Stimulated activated CD8-positive, alpha-beta memory T cell treated with anti-CD3 and anti-CD28 coated beads, Interleukin-2, amount 100 ng/mL, for 48 hours (primary cell): ENCODE measurements around the gene KERA.

Experiments
- DNase-seq, 2 donors: peaks; one replicate each; pipeline ENCODE4 v3.0.0-alpha.2; 2020; ENCODE audit warnings: low read depth in 2 of 2

The KERA gene

DNA sequence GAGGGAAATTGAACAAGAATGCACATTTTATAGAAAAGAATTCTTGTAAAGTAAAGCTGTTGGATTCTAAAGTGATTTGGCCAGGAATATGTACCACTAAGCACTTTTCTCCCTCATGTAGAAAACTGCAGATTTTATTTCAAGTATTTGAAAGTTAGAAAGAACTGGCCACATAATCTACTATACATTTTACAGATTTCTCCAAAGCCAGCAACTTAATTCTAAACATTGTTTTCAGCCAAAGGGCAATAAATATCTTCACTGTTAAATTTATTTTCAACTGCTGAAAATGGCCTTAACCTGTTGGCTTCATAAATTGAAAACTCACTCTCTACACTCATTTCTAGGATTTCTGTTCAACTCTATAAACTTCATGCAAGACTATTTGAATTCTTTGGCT, 15.6 kb upstream of the KERA start:
- DNase-seq, result no peak

DNA sequence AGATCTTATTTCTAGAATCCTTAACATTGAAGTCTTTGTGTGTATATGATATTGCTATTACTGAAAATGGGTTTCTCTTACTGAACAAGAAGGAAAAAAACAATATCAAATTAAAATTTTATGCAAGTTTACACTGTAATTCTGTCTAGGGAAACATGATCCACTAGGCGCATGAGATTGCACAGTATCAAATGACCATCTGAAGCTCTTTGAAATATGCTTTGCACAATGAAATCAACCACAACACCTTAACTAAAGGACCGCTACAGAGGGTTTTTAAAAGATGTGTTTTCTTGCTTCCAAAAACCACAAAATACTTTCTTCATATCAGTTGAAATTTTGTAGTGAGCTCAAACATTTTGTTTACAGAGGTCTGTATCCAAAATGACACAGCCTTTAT, 15.1 kb upstream of the KERA start:
- DNase-seq, result no peak

DNA sequence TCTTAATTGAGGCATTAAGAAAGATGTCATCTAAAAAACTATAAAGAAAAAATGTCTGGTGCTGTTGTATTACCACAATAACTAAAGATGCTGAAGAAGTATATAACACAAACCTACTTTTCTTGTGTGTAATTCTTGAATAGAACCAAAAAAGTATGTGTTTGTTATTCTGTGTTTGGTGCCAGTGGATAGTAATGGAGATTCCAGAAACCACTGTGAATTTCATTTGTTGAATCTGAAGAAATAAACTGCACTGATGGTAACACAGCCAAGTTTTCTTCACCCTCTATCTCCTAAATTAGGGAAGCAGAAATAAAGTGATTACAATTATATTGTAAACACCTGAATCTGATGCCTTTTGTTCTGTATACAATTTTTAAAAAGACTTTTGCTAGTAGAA, 13.1 kb upstream of the KERA start:
- no peak for DNase-seq

DNA sequence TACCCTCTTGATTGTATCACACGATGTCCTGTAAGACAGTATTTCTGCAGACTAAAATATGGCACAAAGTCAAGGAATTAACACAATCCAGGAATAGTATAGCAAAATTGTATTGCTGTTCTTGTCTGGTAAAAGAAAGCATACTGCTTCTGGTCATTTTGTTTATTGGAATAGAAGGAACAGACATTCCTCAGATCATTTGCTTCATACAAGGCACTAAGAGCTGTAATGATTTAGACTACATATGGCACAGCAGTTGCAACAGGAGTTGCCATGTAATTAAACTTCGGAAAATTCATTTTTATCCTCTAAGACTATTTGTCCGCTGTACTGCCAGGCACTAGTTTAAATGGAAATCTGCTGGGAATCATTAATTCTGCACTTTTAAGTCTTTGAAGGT, 7.6 kb upstream of the KERA start:
- DNase-seq, result no peak

DNA sequence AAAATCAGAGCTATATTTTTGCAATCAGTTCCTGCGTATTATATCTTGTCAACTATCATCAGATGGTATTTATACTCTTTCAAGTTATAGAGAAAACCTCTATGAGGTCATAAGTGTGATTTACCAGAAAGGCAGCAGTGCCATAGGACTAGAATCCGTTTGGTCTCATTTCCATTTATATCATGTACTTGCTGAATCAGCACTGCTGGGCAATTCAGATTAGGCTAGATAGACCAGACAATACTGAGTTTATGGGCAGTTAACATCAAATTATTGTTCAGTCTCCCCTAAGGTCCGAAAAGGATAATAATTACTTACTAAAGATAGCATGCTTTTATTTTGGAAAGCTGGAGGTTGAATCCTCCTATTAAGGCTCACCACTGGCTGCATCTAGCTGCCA, 6.8 kb upstream of the KERA start:
- no peak for DNase-seq

DNA sequence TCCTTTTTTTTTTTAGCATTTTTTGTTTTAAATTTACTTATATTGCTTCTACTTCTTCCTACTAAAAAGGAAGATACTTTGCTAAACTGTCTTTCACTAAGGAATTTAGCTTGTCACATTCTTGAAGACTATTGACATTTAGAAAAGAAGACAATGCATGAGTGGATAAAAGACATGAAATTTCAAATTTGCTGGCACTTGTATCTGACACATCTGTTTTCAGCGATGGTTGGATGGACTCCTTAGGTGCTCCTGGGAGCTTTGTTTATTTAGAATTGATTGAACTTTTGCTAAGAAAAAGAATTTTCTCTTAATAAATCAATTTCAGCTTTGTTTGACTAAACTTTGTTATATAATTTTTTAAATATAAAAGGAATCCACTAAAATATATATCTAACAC, 3.3 kb upstream of the KERA start:
- no peak for DNase-seq

DNA sequence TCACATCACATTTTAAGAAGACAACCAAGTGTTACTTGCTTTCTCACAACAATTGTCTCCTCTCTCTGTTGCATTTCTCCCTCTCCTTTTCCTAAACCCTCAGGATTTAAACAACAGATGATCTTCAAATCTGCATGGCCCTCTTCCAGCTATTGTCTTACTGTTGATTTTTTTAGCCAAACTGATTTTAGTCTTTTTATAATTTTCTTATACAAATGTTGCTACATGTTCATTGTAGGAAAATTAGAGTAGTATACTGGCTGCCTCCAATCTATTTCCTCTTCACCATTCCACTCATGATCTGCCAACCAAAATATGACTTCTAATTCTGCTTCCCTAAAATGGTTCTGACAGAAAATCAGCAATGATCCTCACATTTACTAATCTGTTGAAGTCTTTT, 1.4 kb upstream of the KERA start:
- DNase-seq, result no peak

DNA sequence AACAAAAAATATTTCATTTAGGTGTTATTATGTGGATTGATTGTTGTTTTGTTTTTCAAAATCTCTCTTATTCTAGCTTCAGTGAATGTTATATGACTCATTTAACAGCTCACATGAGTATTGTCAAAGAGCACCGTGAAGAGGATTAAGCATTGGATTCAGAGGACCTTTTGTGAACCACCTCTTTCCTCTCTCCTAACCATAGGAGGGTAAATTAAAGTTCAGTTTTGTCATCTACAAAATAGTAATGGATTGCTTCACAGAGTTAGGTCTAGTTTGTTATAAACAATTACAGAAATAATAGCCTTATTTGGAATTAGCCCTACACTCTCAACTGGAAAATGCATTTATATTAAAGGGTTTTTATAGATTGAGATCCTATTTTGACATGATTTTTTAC, 962 bp upstream of the KERA start:
- no peak for DNase-seq

DNA sequence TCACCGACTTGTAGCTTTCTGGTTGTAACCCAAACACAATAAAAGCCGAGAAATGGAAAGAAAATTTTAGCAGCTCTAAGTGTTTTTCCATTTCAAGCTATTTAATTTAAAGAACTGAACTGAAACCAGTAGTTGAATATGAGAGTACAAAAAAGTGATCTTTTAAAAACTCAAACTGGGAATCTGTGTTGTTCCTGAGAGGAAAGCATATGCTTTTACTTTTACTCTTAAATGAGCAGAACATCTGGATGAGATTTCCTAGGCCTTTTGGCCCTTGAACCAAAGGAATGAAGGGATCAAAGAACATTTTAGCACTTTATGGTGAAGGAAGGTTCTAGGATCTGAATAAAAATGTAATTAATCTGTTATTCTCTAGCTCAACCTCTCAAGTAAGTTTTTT, 1.3 kb downstream of the KERA start:
- no peak for DNase-seq

DNA sequence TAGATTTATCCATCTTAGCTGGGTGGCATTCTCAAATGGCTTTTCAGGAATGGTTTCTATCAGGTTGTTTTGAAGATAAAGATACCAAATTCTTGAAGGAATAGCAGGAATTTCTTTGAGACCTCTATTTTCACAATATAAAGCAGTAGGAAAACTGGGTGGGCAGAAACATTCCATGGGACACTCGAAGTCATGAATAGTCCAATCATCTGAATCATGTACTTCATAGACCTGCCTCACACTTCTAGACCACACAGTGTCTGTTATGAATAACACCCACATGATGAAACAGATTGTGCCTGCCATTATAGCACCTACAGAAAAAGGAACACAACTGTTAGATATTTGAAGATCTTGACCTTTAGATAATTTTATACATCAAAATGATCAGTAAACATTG, 1.8 kb downstream of the KERA start:
- DNase-seq, result no peak

DNA sequence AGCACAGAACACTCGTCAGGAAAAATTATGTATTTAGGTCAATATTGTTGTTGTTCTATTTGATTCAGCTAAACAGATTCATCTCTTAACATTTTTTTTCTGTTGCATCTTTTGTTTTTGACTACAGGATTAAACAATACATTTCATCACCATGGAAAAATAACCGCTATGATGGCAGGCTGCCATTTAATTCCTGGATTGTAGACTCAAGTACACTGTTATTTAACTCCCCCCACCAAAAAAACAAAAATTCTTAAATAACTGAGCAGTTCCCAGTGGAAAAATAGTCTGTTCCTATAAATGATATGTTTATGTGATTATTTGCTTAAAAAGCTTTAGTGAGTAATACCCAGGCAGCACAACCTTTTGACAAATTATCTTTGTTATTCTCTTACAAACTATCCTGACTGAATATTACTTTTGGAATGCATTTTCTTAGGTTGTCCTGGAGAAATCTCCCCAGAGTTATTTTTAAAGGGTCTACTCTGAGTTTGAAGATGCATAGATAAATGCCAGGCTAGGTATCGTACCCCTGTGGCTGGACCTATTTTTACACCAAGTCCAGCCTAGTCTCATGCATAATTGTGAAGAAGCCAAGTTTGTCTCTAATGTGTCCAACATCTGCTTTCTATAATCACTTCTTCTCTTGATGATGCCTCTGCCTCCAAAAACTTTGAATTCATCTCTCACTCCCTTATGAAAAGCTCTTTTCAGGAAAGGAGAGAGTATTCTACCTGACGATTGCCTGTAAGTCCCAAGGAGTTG, 3.7 kb downstream of the KERA start:
- DNase-seq, result no peak

DNA sequence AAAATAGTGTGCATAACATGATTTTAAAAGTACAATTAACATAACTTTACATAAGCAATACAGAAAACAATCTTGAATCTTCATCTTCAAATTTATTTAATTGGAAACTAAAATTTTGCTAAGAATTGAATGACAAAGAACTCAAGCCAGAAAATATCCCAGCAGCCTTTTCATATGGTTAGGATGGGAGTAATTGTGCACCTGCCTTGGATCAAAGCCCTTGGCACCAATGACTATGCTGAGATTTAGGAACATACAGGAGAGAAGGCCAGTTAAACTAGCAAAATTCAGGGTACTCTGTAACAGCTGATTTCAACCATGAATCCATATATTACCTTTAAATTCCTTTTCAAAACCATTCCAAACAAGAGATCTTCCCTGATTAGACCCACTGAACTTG, 5.8 kb downstream of the KERA start:
- no peak for DNase-seq

DNA sequence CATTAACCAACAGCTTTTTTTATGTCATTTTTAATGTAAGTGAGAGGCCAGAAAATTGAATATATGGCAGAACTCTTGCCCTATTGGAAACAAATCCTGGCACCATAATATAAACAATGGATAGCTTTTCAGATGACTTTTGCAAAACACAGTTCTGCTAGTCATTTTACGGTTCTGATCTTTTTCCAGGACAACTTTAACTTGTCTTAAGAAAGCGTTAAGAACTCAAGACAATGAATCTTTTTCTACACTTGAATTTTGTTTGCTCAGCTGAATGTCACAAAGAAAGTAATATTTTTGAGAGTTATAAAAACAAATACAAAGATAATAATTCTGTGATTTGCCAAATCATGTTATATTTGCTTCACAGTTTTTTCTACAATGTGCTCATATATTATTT, 13.2 kb downstream of the KERA start:
- DNase-seq, result no peak

DNA sequence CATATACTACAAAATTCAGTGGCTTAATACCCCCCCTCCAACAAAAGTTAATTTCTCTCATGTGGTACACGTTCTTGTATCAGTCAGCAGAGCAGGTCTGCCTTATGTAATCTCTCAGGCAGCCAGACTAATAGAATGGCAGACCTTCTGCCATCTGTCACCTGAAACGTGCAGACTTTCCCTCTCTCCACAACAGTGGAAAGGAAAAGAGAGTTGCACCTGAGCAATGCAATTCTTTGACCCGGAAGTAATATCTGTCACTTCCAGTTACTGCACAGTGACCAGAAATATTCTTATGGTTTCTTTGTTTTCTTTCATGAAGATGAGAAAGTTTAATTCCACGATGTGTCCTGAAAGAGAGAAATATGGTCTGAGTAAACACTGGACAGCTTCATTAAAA, 14.4 kb downstream of the KERA start:
- no peak for DNase-seq

DNA sequence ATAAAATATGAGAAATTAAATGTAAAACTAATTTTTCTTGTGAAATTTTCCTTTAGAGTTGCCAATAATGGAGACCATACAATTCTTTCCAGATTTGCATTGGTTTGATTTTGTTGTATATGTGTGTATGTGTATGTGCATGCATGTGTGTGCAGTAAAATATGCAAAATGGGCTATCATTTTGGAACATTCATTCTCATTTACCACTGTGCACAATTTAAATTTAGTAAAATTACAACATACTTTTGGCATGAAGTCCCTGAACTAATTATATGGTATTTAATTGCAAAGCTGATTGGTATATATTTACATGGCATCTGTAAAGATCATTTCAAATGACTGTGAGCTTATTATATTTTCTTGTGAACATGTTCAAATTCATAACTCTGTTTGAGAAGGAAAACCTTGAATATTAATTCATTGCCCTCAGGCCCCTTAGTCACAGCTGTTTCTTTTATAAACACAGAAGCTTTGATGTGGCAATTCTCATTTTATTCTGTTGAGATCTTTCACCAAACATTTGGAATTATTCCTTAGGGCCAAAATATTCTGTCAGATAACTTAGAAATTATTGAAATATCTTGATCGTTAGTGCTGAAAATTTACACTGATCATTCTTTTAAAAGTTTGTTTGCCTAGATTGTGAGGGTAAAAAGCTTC, 17.6 kb downstream of the KERA start:
- no peak for DNase-seq

DNA sequence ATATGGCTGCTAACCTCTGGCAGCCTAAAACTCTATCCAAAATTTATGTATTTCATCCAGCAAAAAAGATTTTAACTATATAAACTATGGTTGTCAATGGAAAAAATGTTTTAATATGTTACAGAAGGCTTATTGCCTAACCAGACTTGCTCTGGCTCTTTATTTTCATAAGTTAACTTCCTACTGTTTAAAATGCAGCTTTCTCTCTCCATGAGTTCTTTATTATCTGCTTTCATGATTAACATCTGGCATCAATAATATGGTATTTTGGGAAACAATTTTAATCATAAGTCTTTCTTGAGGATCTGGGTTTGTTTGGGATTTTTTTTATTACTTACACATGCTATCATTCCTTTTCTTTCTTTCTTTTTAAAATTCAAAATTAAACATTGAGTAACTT, 20.5 kb downstream of the KERA start:
- DNase-seq, result no peak

DNA sequence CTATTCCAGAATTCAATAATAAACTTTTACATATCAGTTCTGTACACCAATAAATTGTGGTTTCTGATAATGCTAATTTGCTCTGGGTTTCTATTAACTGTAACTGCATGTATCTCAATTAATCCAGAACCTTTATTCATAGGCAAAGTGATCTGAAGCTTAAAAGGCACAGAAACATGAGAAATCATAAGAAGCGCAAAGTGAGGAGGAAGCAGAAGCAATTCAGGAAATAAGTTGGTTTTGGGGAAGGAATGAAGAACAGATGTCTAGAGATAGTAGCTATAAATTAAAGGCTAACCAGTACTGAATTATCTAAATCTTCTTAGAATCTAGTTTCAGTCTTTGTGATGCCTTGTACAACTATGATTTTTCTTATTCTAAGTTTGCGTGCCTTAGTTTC, 24.6 kb downstream of the KERA start:
- no peak for DNase-seq

DNA sequence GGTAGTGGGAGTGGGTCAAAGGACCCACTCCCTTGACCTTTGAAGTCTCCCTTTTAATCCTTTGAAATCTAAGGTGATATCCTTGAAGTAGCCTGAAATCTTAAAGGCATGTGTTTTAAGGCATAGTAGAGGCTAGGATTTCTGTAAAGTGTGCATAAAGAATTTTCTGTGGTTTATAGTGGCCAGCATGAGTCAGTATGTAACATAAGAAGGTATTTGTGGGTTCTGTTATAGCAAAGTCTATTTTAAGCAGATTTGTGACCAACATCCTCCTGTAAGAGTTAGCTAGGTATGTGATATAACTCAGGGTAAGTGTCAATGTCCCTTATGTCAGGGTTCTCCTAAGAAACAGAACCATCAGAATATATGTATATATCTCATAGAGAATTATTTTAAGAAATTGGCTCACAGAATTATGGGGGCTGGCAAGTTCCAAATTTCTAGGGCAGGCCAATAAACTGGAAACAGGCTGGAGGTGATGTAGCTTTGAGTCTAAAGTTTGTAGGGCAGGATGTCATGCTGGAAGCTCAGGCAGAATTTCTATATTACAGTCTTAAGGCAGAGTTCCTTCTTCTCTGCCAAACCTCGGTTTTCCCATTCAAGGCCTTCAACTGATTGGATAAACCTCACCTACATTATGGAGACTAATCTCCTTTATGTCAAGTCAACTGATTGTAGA, 34.4 kb downstream of the KERA start:
- DNase-seq, result no peak

DNA sequence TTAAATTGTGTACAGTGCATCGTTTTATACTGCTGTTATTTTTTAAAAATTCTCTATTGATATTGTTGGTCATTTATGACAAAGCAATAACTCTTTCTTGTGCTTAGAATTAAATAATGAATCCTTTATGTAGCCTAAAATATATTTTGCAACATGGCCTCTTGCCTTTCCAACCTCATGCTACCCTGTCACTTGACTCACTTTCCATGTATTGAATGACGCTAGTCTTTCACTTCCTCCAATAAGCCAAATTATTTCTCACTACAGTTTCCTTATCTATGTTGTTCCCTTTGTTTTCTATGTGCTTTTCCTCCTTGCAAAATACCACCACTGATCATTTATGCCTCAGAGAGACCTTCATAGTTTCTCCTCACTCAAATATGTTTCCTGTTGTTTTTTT, 36.7 kb downstream of the KERA start:
- DNase-seq, result no peak

DNA sequence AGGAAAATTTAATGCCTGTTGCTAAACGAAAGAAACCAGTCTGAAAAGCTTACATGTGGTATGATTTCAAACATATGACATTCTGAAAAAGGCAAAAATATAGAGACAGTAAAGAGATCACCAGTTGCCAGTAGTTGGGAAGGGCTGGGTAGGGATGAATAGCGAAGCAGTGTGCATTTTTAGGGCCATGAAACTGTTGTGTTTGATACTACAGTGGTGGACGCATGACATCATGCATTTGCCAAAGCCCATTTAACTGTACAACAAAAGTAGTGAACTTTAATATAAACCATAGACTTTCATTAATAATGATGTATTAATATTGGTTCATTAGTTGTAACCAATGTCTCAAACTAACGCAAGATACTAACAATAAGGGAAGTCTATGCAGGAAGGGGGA, 38.4 kb downstream of the KERA start:
- DNase-seq, result no peak

DNA sequence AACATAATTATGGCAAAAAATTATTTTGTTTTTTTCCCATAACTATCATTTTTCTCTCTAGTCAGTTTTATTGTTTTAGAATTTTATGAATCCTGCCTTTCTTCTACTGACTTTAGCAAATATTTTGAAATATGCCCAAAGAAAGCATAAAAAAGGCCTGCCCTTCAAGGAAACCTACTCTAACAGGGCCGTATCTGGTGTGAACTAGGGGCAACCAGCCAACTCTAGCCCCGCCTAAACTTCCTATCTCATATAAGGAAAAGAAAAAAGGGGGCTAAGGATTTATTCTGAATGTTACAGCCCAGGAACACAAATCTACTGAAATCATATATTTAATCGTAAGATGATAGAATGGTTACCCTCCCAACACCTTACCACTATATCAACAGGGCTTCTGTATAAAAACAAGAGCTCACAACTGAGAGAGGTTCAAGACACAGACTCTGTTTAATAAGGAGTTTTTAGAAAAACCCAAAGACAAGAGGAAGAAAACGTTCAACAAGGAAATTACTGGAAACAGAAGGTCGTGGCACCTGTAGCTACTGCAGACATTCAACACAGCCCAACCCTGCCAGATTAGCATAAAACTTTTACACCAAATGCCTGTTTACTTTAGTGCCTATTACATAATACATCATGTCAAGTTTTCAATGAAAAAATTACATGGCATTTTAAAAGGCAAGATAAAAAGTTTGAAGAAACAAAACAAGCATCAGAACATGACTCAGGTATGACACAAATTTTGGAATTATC, 40.1 kb downstream of the KERA start:
- no peak for DNase-seq

DNA sequence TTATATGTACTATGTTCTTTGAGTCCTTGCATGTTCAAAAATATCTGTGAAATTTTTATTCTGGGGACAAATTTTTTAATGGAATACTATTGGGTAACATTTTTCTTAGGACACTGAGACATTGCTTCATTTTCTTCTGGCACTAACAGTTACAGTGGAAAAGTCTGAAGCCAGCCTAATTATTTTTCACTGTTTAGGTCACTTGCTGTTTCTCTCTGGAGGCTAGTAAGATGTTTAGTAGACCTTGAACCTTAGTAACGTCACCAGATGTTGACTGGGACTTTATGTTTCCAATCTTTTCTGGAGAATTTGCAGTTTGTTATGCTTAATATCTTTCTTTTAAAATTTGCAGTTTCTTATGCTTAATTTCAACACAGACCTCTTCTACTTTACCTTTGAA, 40.8 kb downstream of the KERA start:
- no peak for DNase-seq
